ENCODE results near the gene ZDHHC19.
A peak's percentile ranks its signal among the peaks of the same experiment; 100 is the strongest.
"Not testable (repeated sequence)": the region's sequence is repeated elsewhere in the genome, so short reads cannot be mapped to it uniquely, and the experiment has no call there.

The ZDHHC19 gene

GRCh38 chr3:196205442-196206205 is 5.6 kb downstream of the ZDHHC19 start:
- not testable (repeated sequence) for DNase-seq (ENCODE audit: low read depth in 2 of 2, low spot score in 1 of 2)

- no peak for DNase-seq (ENCODE audit: low read depth in 2 of 2, low spot score in 1 of 2)
Observed at GRCh38 chr3:196203846-196204245, 7.4 kb downstream of the ZDHHC19 start.

- no peak for DNase-seq (ENCODE audit: low read depth in 2 of 2, low spot score in 1 of 2)
Observed at GRCh38 chr3:196202516-196202970, 8.7 kb downstream of the ZDHHC19 start.

- DNase-seq (ENCODE audit: low read depth in 2 of 2, low spot score in 1 of 2) = no peak
Observed at GRCh38 chr3:196198771-196199753, 12.1 kb downstream of the ZDHHC19 start.

GRCh38 chr3:196198081-196198675 is 13.0 kb downstream of the ZDHHC19 start:
- DNase-seq (ENCODE audit: low read depth in 2 of 2, low spot score in 1 of 2) = no peak

GRCh38 chr3:196197524-196197923 is 13.7 kb downstream of the ZDHHC19 start:
- DNase-seq (ENCODE audit: low read depth in 2 of 2, low spot score in 1 of 2) = no peak

GRCh38 chr3:196195664-196196265 is 15.4 kb downstream of the ZDHHC19 start:
- DNase-seq (ENCODE audit: low read depth in 2 of 2, low spot score in 1 of 2) = no peak

GRCh38 chr3:196194542-196194915 is 16.7 kb downstream of the ZDHHC19 start:
- no peak for DNase-seq (ENCODE audit: low read depth in 2 of 2, low spot score in 1 of 2)

GRCh38 chr3:196193736-196194541 is 17.3 kb downstream of the ZDHHC19 start:
- DNase-seq (ENCODE audit: low read depth in 2 of 2, low spot score in 1 of 2) = no peak

GRCh38 chr3:196193133-196193735 is 18.0 kb downstream of the ZDHHC19 start:
- DNase-seq (ENCODE audit: low read depth in 2 of 2, low spot score in 1 of 2) = no peak

- DNase-seq (ENCODE audit: low read depth in 2 of 2, low spot score in 1 of 2) = no peak
Observed at GRCh38 chr3:196192524-196193051, 18.6 kb downstream of the ZDHHC19 start.

- DNase-seq (ENCODE audit: low read depth in 2 of 2, low spot score in 1 of 2) = peak in 1 of 2 donors; percentile 11
Observed at GRCh38 chr3:196192036-196192523, 19.1 kb downstream of the ZDHHC19 start.

- DNase-seq (ENCODE audit: low read depth in 2 of 2, low spot score in 1 of 2) = no peak
Observed at GRCh38 chr3:196189566-196190347, 21.4 kb downstream of the ZDHHC19 start.

- no peak for DNase-seq (ENCODE audit: low read depth in 2 of 2, low spot score in 1 of 2)
Observed at GRCh38 chr3:196186651-196187573, 24.3 kb downstream of the ZDHHC19 start.

- DNase-seq (ENCODE audit: low read depth in 2 of 2, low spot score in 1 of 2) = no peak
Observed at GRCh38 chr3:196184881-196185280, 26.3 kb downstream of the ZDHHC19 start.

- not testable (repeated sequence) for DNase-seq (ENCODE audit: low read depth in 2 of 2, low spot score in 1 of 2)
Observed at GRCh38 chr3:196184169-196184432, 27.1 kb downstream of the ZDHHC19 start.

- no peak for DNase-seq (ENCODE audit: low read depth in 2 of 2, low spot score in 1 of 2)
Observed at GRCh38 chr3:196181127-196181546, 30.1 kb downstream of the ZDHHC19 start.

GRCh38 chr3:196180346-196180745 is 30.9 kb downstream of the ZDHHC19 start:
- no peak for DNase-seq (ENCODE audit: low read depth in 2 of 2, low spot score in 1 of 2)
